HG02678 (cell line): Measurements from ENCODE around the gene KRT39.
"Not testable (repeated sequence)": the region's sequence is repeated elsewhere in the genome, so short reads cannot be mapped to it uniquely, and the experiment has no call there.

Source experiments
- ATAC-seq: cut with Tn5 transposase; IDR thresholded peaks from one replicate; pipeline ENCODE4 v1.9.1; 2021; ENCODE audit warnings: mild to moderate bottlenecking, moderate library complexity; ENCODE audit not compliant: unreplicated experiment

KRT39 gene

GRCh38 chr17:40944531-40944930 lies 22.2 kb downstream of the KRT39 start:
- no peak for ATAC-seq

GRCh38 chr17:40942553-40942952 lies 24.2 kb downstream of the KRT39 start:
- no peak for ATAC-seq

GRCh38 chr17:40940266-40940665 lies 26.5 kb downstream of the KRT39 start:
- ATAC-seq: no peak

- no peak for ATAC-seq
Measured at GRCh38 chr17:40938981-40939380, 27.8 kb downstream of the KRT39 start.

GRCh38 chr17:40937384-40937819 lies 29.3 kb downstream of the KRT39 start, which contains the start of gene KRT23:
Gene KRT23 (minus strand): TSS chr17:40937646. CDS start chr17:40936603, 1,043 bp downstream.
- no peak for ATAC-seq

- no peak for ATAC-seq
Measured at GRCh38 chr17:40936976-40937375, 29.8 kb downstream of the KRT39 start.

GRCh38 chr17:40936437-40936971 lies 30.2 kb downstream of the KRT39 start:
- no peak for ATAC-seq

- ATAC-seq: no peak
Measured at GRCh38 chr17:40935624-40936023, 31.1 kb downstream of the KRT39 start.

GRCh38 chr17:40932608-40933007 lies 34.1 kb downstream of the KRT39 start:
- ATAC-seq: no peak

- ATAC-seq: no peak
Measured at GRCh38 chr17:40931311-40931710, 35.4 kb downstream of the KRT39 start.

- ATAC-seq: no peak
Measured at GRCh38 chr17:40926341-40926740, 40.4 kb downstream of the KRT39 start.

GRCh38 chr17:40922239-40922638 lies 44.5 kb downstream of the KRT39 start:
- ATAC-seq: no peak

- ATAC-seq: no peak
Measured at GRCh38 chr17:40921026-40921425, 45.7 kb downstream of the KRT39 start.

GRCh38 chr17:40917116-40917515 lies 49.6 kb downstream of the KRT39 start:
- ATAC-seq: not testable (repeated sequence)

- ATAC-seq: no peak
Measured at GRCh38 chr17:40916366-40916765, 50.4 kb downstream of the KRT39 start.

GRCh38 chr17:40915721-40916256 lies 51.0 kb downstream of the KRT39 start:
- no peak for ATAC-seq

- ATAC-seq: no peak
Measured at GRCh38 chr17:40915199-40915661, 51.5 kb downstream of the KRT39 start.

- ATAC-seq: no peak
Measured at GRCh38 chr17:40914075-40914855, 52.5 kb downstream of the KRT39 start.

GRCh38 chr17:40912486-40913210 lies 54.1 kb downstream of the KRT39 start:
- ATAC-seq: no peak

- no peak for ATAC-seq
Measured at GRCh38 chr17:40910441-40910841, 56.3 kb downstream of the KRT39 start.

- no peak for ATAC-seq
Measured at GRCh38 chr17:40909755-40910154, 57.0 kb downstream of the KRT39 start.
